GM21576 (cell line): ENCODE results near the gene GARNL3.

Experiments used
- ATAC-seq: cut with Tn5 transposase; IDR thresholded peaks from one replicate; pipeline ENCODE4 v1.9.1; 2021; ENCODE audit warnings: mild to moderate bottlenecking, moderate library complexity; ENCODE audit not compliant: unreplicated experiment

Gene GARNL3

DNA sequence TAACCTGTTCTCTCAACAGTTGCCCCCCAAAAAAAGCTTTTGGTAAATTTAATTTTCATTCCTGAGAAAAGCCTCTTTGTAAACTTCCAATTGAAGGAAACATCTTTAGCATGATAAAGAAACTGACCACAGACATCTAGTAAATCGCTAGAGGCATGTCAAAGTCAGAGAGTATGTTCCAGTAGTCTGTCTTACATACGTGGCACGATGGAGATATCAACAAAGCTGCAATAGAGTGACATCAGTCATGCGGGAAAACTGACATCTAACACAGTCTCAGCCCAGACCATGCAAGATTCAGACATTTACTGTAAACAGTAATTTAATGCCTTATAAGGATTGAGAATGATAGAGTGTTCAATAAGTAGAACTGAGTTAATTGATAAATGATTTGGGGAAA, 45.1 kb downstream of the GARNL3 start:
- no peak for ATAC-seq

DNA sequence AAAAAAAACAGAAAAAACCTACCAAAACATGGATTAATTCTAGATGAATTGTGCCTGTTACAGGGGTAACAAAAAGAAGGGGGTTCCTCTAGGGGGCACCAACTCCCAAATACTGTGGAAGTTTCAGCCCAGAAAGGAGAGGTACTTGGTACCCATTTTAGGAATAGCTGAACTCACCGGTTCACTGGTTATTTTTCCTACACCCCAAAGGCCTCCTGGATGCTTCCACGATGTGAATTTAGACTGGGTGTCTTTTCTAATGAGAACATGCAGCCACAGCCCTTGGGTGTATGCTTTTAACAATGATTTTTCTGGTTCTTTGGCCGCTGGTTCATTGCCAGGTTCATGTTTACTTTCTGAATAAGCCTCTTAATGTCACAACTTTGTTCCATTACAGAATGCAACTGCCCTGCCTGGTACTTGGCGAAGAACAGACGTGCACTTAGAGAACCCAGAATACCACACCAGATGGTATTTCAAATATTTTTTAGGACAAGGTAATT, 46.7 kb downstream of the GARNL3 start:
- ATAC-seq: no peak

- ATAC-seq: no peak
Measured at GRCh38 chr9:127313042-127313560, 48.5 kb downstream of the GARNL3 start.

DNA sequence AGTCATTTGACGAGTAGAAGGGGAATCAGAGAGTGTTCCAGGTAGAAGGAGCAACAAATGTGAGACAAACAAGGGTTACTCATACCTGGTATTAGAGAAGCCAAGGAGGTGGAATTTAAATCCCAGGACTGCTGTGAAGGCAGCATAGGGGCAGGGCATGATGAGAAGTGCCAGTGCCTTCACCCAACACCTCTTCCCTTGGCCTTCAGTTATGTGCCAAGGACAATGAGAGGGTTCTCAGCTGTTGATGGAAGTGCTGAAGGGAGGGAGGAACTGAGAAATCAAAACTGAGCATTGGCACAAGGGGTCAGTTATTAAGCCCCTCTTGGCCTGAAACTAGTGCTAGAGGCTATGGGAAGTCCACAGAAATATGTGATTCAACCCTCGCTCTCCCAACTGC, 50.3 kb downstream of the GARNL3 start:
- ATAC-seq: no peak

DNA sequence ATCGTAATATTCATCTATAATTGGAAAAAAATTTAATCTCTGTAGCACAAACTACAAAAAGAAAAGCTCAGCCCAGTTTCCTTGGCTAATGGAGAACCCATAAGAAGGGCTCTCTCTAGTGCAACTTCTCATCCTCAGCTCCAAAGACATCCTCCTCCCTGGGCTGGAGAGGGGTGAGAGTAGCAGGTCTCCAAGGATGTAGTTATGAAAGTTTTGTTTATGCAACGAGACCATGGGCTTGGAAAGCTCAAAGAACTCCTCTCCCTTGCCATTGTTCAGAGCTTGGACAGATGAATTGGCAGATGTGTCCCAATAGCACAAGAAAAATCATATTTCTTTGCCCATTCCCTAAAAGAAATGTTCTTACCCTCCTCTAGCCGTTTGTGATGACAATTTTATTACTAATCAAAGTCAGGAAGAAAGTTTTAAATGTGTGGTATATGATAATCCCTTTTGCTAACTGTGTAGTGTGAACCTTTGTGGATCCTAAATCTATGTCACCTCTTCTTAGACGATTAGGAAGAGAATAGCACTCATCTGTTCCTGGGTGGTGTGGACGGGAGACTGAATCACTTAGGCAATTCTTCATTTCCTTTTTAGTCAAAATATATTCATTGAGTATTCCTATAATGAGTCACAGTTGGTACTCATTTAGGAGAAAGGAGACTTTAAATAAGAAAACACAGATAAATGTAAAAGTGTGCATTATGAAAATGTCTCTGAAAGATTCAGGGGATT, 52.2 kb downstream of the GARNL3 start:
- ATAC-seq: no peak

GRCh38 chr9:127318651-127319167, 54.1 kb downstream of the GARNL3 start:
- no peak for ATAC-seq

GRCh38 chr9:127319366-127320114, 55.0 kb downstream of the GARNL3 start:
- ATAC-seq: no peak

DNA sequence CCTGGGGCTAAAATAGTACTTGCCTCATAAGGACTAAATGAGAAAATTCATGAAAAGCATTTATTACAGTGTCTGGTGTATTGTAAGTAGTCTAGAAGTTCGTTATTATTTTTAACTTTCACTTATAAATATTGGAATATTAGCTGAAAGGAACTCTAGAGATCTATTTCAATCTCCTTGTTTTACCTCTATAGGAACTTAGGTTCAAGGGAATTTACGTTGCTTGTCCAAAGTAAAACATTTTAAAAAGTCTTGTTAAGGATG, 55.5 kb downstream of the GARNL3 start:
- no peak for ATAC-seq

GRCh38 chr9:127323393-127323792, 58.8 kb downstream of the GARNL3 start:
- no peak for ATAC-seq

- ATAC-seq: no peak
Measured at GRCh38 chr9:127330501-127330900, 65.9 kb downstream of the GARNL3 start.

DNA sequence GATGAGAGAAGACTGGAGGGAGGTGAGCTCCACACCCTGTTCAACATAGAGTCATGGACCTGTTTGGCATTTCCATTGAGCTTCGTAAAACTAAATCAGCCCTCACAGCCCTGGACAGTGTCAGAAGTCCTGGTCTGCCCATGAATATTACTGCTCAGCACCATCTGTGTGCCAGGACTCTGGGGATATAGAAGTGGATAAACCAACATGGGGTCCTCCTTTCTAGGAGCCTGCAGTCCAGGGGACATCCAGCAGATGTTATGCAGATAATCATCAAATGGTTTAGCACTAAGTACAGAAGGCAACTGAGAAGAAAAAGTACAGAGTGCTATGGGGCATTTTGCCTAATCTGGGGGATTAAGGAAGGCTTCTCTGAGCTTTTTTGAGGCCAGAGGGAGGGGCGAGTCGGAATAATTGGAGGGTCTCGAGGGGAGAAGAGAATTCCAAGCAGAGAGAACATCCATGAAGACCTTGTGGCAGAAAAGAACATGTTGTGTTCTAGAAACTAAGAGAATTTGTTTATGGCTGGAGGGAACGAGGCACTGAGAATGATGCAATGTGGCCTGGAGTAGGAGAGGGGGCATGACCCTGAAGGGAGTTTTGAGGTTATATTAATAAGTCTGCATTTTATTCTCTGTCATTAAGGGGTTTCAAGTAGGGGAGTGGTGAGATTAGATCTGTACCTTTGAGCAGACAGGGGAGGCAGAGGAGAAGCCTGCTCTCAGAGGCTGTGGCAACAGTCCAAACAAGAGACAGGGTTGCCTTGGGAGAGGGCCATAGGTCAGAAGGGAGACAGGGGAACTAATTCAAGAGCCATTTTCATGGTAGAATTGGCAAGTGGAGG, 68.9 kb downstream of the GARNL3 start:
- ATAC-seq: no peak

- ATAC-seq: no peak
Measured at GRCh38 chr9:127334725-127335124, 70.2 kb downstream of the GARNL3 start.

DNA sequence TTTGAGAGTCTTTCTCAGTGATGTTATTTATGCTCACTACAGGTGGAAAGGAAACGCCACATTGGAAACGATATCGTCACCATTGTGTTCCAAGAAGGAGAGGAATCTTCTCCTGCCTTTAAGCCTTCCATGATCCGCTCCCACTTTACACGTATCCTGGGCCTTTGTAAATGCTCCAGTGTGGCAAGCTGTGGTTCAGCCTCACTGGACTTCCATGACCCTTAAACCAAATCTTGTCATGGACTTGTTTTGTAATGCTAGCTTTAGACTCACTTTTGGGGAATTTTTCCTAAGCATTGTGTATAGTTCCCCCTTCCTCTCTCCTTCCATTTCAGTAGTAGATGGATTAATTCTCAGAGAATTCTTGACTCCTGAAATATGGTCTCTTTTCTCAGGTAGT, 71.5 kb downstream of the GARNL3 start:
- no peak for ATAC-seq

DNA sequence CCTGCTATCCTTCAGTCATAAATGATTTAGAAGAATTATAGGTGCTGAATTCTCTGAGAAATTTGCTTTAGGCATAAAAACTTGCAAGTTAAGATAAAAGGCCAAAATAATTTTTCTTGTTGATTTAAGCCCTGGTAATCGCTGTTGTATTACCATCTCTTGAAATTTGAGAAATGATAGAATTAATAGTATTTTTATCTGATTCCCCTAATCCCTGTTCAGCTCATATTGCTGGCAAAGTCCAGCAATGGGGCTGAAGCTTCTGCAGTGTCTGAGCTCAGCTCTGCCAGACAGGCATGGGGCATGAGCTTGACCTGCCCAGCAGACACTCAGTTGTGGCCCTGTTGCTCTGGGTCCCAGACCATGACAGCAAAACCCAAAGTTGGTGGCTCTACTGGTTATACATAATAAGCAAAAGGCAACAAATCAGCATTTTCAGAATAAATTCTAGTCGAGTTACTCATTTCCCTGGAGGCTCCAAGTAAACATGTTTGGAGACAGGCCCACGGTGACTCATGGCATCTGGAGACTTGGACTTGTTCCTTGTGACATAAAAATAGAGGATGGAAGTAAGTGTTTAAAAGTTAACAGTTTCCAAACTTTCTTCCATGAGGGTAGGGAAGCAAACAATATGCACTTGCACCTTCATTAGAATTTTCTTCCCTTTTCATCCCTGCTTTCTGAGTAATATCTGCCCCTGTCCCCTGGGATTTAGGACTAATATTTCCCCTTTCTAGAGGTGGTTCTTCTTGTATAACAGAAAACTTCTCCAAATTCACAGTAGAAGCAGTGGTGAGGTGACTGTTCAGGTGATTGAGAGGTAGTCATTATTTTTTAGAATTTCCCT, 72.2 kb downstream of the GARNL3 start:
- no peak for ATAC-seq

- ATAC-seq: no peak
Measured at GRCh38 chr9:127340721-127341120, 76.1 kb downstream of the GARNL3 start.

- ATAC-seq: no peak
Measured at GRCh38 chr9:127341152-127341551, 76.6 kb downstream of the GARNL3 start.

DNA sequence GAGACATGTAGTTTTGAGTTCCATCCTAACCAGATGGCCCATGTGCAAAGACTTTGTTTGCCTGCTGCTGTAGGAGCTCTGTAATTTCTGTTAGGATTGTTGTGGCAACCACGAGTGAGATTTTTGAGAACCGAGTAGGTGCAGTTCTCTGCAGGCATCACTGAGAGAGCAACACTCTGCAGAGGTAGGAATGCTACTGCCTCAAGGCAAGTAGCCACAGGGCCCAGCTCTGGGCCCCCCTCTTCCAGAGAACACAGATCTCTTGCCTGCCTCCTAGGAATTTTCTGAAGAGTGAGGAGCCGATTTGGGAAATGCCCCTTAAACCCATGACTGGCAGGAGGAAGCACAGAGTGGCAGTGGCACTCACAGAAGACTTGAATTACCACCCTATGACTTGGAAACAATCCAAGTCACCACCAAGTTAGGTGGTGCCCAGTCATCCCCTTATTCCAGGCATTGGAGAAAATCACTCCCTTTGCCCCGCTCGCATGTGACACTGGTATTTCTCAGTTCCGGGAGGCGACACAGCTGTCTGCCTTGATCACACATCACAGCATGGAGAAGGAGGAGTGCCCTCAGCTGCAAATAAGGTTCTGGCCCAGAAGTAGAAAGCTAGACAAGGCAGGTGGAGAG, 79.9 kb downstream of the GARNL3 start:
- ATAC-seq: no peak

GRCh38 chr9:127345566-127345965, 81.0 kb downstream of the GARNL3 start:
- ATAC-seq: no peak

DNA sequence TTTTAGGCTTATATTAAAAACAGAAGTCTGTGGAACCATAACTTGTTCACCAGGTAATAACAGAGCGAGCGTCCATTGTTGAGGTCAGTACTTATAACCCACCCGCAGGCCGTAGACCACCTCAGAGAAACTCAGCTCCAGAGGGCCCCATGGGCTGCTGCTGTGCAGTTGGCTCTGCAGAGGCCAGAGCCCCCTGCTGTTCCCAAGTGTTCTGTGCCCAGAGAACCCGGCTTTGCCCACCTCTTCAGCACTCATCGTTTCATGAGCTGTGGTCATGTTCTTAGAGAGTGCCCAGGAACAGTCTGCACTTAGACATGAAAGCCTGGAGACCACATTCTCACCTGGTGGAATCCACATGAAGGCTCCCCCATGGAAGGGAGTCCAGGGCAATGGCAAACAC, 82.0 kb downstream of the GARNL3 start:
- no peak for ATAC-seq
